Liver (tissue), 9 donors: ENCODE measurements around the gene APOF. TPM values are rescaled to one million over a fixed set of nuclear protein-coding genes. Genes with fewer than 3 reads are reported as not detected.
"Not testable (repeated sequence)": the region's sequence is repeated elsewhere in the genome, so short reads cannot be mapped to it uniquely, and the experiment has no call there.

Experiments used
- DNase-seq: peaks from one replicate; pipeline ENCODE4 v3.0.0-alpha.2; 2017; ENCODE audit warnings: low spot score
- H3K27ac ChIP-seq, 2 donors: one replicate each; pipeline ENCODE4 v1.7.0; 2013; ENCODE audit warnings: inconsistent platforms in 2 of 2, low read length in 2 of 2, control low read depth in 1 of 2, low read depth in 1 of 2, mild to moderate bottlenecking in 1 of 2
- H3K27me3 ChIP-seq, 4 donors: one replicate each; pipeline versions ENCODE4 v1.6.1 to v1.7.0; 2013; ENCODE audit warnings: low read length in 3 of 4, inconsistent platforms in 1 of 4, mild to moderate bottlenecking in 1 of 4, moderate library complexity in 1 of 4; ENCODE audit not compliant: control insufficient read depth in 4 of 4, insufficient read depth in 4 of 4
- H3K36me3 ChIP-seq, 4 donors: one replicate each; pipeline versions ENCODE4 v1.6.1 to v1.7.0; 2013; ENCODE audit warnings: low read length in 3 of 4, mild to moderate bottlenecking in 3 of 4, low read depth in 1 of 4, moderate library complexity in 1 of 4; ENCODE audit not compliant: control insufficient read depth in 4 of 4, insufficient read depth in 3 of 4
- H3K4me1 ChIP-seq, 4 donors: one replicate each; pipeline versions ENCODE4 v1.6.1 to v1.7.0; 2013; ENCODE audit warnings: low read length in 3 of 4, mild to moderate bottlenecking in 3 of 4, moderate library complexity in 1 of 4; ENCODE audit not compliant: control insufficient read depth in 4 of 4, insufficient read depth in 4 of 4
- H3K4me3 ChIP-seq, 3 donors: one replicate each; pipeline versions ENCODE4 v1.6.1 to v1.7.0; 2013; ENCODE audit warnings: low read length in 3 of 3, control low read depth in 1 of 3, low read depth in 1 of 3, mild to moderate bottlenecking in 1 of 3
- H3K9ac ChIP-seq, 2 donors: one replicate each; pipeline ENCODE4 v1.7.0; 2013; ENCODE audit warnings: low read length in 2 of 2, mild to moderate bottlenecking in 2 of 2, moderate library complexity in 2 of 2, control low read depth in 1 of 2, low read depth in 1 of 2
- H3K9me3 ChIP-seq, 4 donors: one replicate each; pipeline versions ENCODE4 v1.6.1 to v1.7.0; 2013; ENCODE audit warnings: low read length in 3 of 4; ENCODE audit not compliant: control insufficient read depth in 4 of 4
- ATF3 ChIP-seq: IDR thresholded peaks from 2 replicates; pipeline ENCODE4 v1.6.1; 2016; ENCODE audit warnings: antibody characterized with exemption
- CTCF ChIP-seq: fragments of 150-350 bp; IDR thresholded peaks from 2 replicates; pipeline ENCODE4 v1.5.1; 2017; ENCODE audit warnings: improper control_type of control experiment, low read depth, low read length; ENCODE audit not compliant: missing input control
- FOXA1 ChIP-seq: IDR thresholded peaks from 2 replicates; pipeline ENCODE4 v1.6.1; 2016; ENCODE audit warnings: antibody characterized with exemption
- FOXA2 ChIP-seq: IDR thresholded peaks from 2 replicates; pipeline ENCODE4 v1.6.1; 2016; ENCODE audit warnings: antibody characterized with exemption
- GABPA ChIP-seq, 2 donors: IDR thresholded peaks in 1 of 2; conservative IDR thresholded peaks in 1 of 2; 2 replicates each; pipeline ENCODE4 v1.6.1; 2016; ENCODE audit warnings: antibody characterized with exemption in 2 of 2, mild to moderate bottlenecking in 1 of 2, moderate library complexity in 1 of 2
- HNF4A ChIP-seq, 2 donors: conservative IDR thresholded peaks; 2 replicates each; pipeline ENCODE4 v1.6.1; 2016; ENCODE audit warnings: antibody characterized with exemption in 2 of 2, mild to moderate bottlenecking in 2 of 2
- HNF4G ChIP-seq: IDR thresholded peaks from 2 replicates; pipeline ENCODE4 v1.6.1; 2016; ENCODE audit warnings: antibody characterized with exemption
- JUND ChIP-seq, 2 donors: IDR thresholded peaks; 2 replicates each; pipeline ENCODE4 v1.6.1; 2016; ENCODE audit warnings: antibody characterized with exemption in 2 of 2
- MAX ChIP-seq: IDR thresholded peaks from 2 replicates; pipeline ENCODE4 v1.6.1; 2016; ENCODE audit warnings: antibody characterized with exemption
- NR2F2 ChIP-seq: IDR thresholded peaks from 2 replicates; pipeline ENCODE4 v1.6.1; 2016; ENCODE audit warnings: antibody characterized with exemption
- RAD21 ChIP-seq, 2 donors: IDR thresholded peaks; 2 replicates each; pipeline ENCODE4 v1.6.1; 2016; ENCODE audit warnings: antibody characterized with exemption in 2 of 2, mild to moderate bottlenecking in 2 of 2
- REST ChIP-seq: IDR thresholded peaks from 2 replicates; pipeline ENCODE4 v1.6.1; 2016; ENCODE audit warnings: antibody characterized with exemption, mild to moderate bottlenecking
- RXRA ChIP-seq, 2 donors: IDR thresholded peaks; 2 replicates each; pipeline ENCODE4 v1.6.1; 2017 to 2018; ENCODE audit warnings: antibody characterized with exemption in 2 of 2, mild to moderate bottlenecking in 1 of 2
- YY1 ChIP-seq: IDR thresholded peaks from 2 replicates; pipeline ENCODE4 v1.6.1; 2016; ENCODE audit warnings: antibody characterized with exemption, mild to moderate bottlenecking
- WGBS: extraction: QIAGEN DNeasy Blood & Tissue Kit; methylation state at CpG from one replicate; pipeline ENCODE4 v1.1.7; 2013; 5-methylcytosine and 5-hydroxymethylcytosine counted together
- polyA plus RNA-seq, 2 donors: library from polyadenylated mRNA; stranded (reverse) in 1 of 2; unstranded in 1 of 2; fragments of 200-250 nt in 1 of 2; fragments of >200 nt in 1 of 2; fragmentation: Nextera tagmentation in 1 of 2; extraction: Ambion mirVana in 1 of 2; gene quantifications; one replicate each; pipeline versions ENCODE4 v1.2.1 to v1.2.3, GENCODE V29; 2013 to 2015
- total RNA-seq, 2 donors: library from RNA; depleted of rRNA; stranded (reverse); fragments of >200 nt; gene quantifications; one replicate each; pipeline ENCODE4 v1.2.3, GENCODE V29; 2014
- donor health status: healthy.
- donor health status: healthy.
- donor health status: healthy.
- donor health status: healthy.
- donor health status: healthy.

Gene APOF
- total and polyA plus RNA-seq, 4 donors, result 11.9 to 335 (median 156) TPM

GRCh38 chr12:56350662-56351061 lies 12.0 kb downstream of the APOF start:
- H3K9me3 ChIP-seq, result no peaks in the 10 kb centered on the region
- H3K4me1 ChIP-seq, result peaks cover 0 to 2% (median under 1%) of the 10 kb centered on the region in 4 donors
- peaks cover 20 to 83% (median 77%) of the 10 kb centered on the region in 4 donors for H3K36me3 ChIP-seq
- no peak overlapping the region for H3K9ac ChIP-seq
- no peaks in the 10 kb centered on the region for H3K27me3 ChIP-seq
- H3K27ac ChIP-seq, result no peak overlapping the region
- no peak for TF ChIP-seq REST
- no peak for TF ChIP-seq RXRA (IDR thresholded peaks at IDR 0.05)
- no peak for TF ChIP-seq GABPA (IDR thresholded peaks at IDR 0.05 in 1 of 2, conservative IDR thresholded peaks at IDR 0.05 in 1 of 2)
- no peak for TF ChIP-seq HNF4G
- TF ChIP-seq HNF4A (conservative IDR thresholded peaks at IDR 0.05), result no peak
- 93% methylated on average over 2 of the region's 2 CpGs for WGBS
- no peak overlapping the region for H3K4me3 ChIP-seq
- no peak for DNase-seq

- no peak for TF ChIP-seq JUND (IDR thresholded peaks at IDR 0.05)
- TF ChIP-seq YY1, result no peak
- TF ChIP-seq HNF4G, result no peak
- no peak for TF ChIP-seq ATF3
- no peak for TF ChIP-seq FOXA2
- TF ChIP-seq MAX, result no peak
- no peak for TF ChIP-seq HNF4A (conservative IDR thresholded peaks at IDR 0.05)
- TF ChIP-seq REST, result no peak
- no peak for TF ChIP-seq RAD21 (IDR thresholded peaks at IDR 0.05)
- TF ChIP-seq CTCF, result no peak
- no peak for TF ChIP-seq FOXA1
- TF ChIP-seq NR2F2, result no peak
- H3K4me3 ChIP-seq, result no peak overlapping the region
Observed at GRCh38 chr12:56348776-56349175, 13.9 kb downstream of the APOF start.

GRCh38 chr12:56347255-56347654 lies 15.4 kb downstream of the APOF start:
- peaks cover 20 to 83% (median 74%) of the 10 kb centered on the region in 4 donors for H3K36me3 ChIP-seq
- not testable (repeated sequence) for H3K27ac ChIP-seq, H3K4me1 ChIP-seq, H3K9ac ChIP-seq, DNase-seq, H3K9me3 ChIP-seq, H3K4me3 ChIP-seq, H3K27me3 ChIP-seq
- WGBS, result 92% methylated on average over 9 of the region's 9 CpGs

More at GRCh38 chr12:56348776-56349175, 13.9 kb downstream of the APOF start:
- Histone ChIP-seq H3K27ac (no peak overlapping the region), H3K4me1 (no peaks in the 10 kb centered on the region), H3K9ac (no peak overlapping the region), H3K27me3 (no peaks in the 10 kb centered on the region), H3K9me3 (no peaks in the 10 kb centered on the region), H3K36me3 (peaks cover 18 to 77% (median 69%) of the 10 kb centered on the region in 4 donors)
- DNase-seq, result no peak
- WGBS, result 94% methylated on average over 5 of the region's 5 CpGs
